Endodermal cell (in vitro differentiated cells): ENCODE measurements around the gene CALCOCO2. TPM values are rescaled to one million over a fixed set of nuclear protein-coding genes. Genes with fewer than 3 reads are reported as not detected.

Source experiments
- DNase-seq: peaks from one replicate; pipeline ENCODE4 v3.0.0-alpha.2; 2017
- H3K27ac ChIP-seq: 2 replicates; pipeline ENCODE4 v1.5.1; 2013; ENCODE audit warnings: mild to moderate bottlenecking, low read depth, low read length, moderate library complexity
- H3K27me3 ChIP-seq: 2 replicates; pipeline ENCODE4 v1.6.1; 2013; ENCODE audit warnings: mild to moderate bottlenecking, low read length, moderate library complexity; ENCODE audit not compliant: insufficient read depth, control insufficient read depth, poor library complexity, severe bottlenecking
- H3K36me3 ChIP-seq: 2 replicates; pipeline ENCODE4 v1.7.0; 2013; ENCODE audit warnings: mild to moderate bottlenecking, low read length, moderate library complexity; ENCODE audit not compliant: control insufficient read depth, insufficient read depth
- H3K4me1 ChIP-seq: one replicate; pipeline ENCODE4 v1.7.0; 2013; ENCODE audit warnings: low read length; ENCODE audit not compliant: control insufficient read depth, insufficient read depth
- H3K4me3 ChIP-seq: 2 replicates; pipeline ENCODE4 v1.5.1; 2013; ENCODE audit warnings: mild to moderate bottlenecking, low read length, moderate library complexity
- H3K9ac ChIP-seq: 2 replicates; pipeline ENCODE4 v1.6.1; 2013; ENCODE audit warnings: mild to moderate bottlenecking, low read length, moderate library complexity; ENCODE audit not compliant: poor library complexity, severe bottlenecking; ENCODE audit errors: extremely low read depth
- H3K9me3 ChIP-seq: 2 replicates; pipeline ENCODE4 v1.6.1; 2013; ENCODE audit warnings: mild to moderate bottlenecking, low read length, moderate library complexity; ENCODE audit not compliant: control insufficient read depth
- H3K27ac Mint-ChIP-seq: 2 replicates; pipeline ENCODE4 v1.8.0; 2020; ENCODE audit warnings: mixed read lengths
- H3K27me3 Mint-ChIP-seq: 2 replicates; pipeline ENCODE4 v1.8.0; 2021; ENCODE audit warnings: mild to moderate bottlenecking, mixed read lengths; ENCODE audit not compliant: insufficient read depth
- H3K36me3 Mint-ChIP-seq: 2 replicates; pipeline ENCODE4 v1.8.0; 2020; ENCODE audit warnings: low read depth, mixed read lengths
- H3K4me1 Mint-ChIP-seq: 2 replicates; pipeline ENCODE4 v1.8.0; 2020; ENCODE audit warnings: mixed read lengths
- H3K4me3 Mint-ChIP-seq: 2 replicates; pipeline ENCODE4 v1.8.0; 2020; ENCODE audit warnings: mild to moderate bottlenecking, moderate library complexity, mixed read lengths
- H3K9me3 Mint-ChIP-seq: 2 replicates; pipeline ENCODE4 v1.8.0; 2020; ENCODE audit warnings: mild to moderate bottlenecking, mixed read lengths
- CTCF ChIP-seq: fragments of 200-600 bp; sonication (generic); conservative IDR thresholded peaks from 2 replicates; pipeline ENCODE4 v1.5.0; 2021; ENCODE audit warnings: antibody characterized with exemption, mild to moderate bottlenecking
- WGBS, 2 experiments: methylation state at CpG; one replicate each; pipeline versions ENCODE4 v1.1.5 to v1.1.7; 2013; ENCODE audit warnings: missing lambda C conversion rate in 2 of 2, mixed read lengths in 1 of 2; ENCODE audit not compliant: insufficient coverage in 1 of 2, insufficient read length in 1 of 2; 5-methylcytosine and 5-hydroxymethylcytosine counted together
- total RNA-seq, 2 donors: library from RNA; stranded (reverse); fragmentation: NEBNext Ultra II Directional in 1 of 2; extraction: Animal tissue kit (Norgen Biotek cat#: 25700) in 1 of 2; gene quantifications; 2 replicates in 1 of 2; 3 replicates in 1 of 2; pipeline ENCODE4 v1.2.1, GENCODE V29; 2021

CALCOCO2 gene
- total RNA-seq, 2 donors from 2014 or later, result 38.4 to 45.2 TPM

GRCh38 chr17:48800626-48801217, 30.1 kb upstream of the CALCOCO2 start:
- Mint-ChIP-seq H3K9me3 (no peaks in the 10 kb centered on the region), H3K4me1 (peaks cover 8% of the 10 kb centered on the region), H3K27ac (no peak overlapping the region), H3K36me3 (no peaks in the 10 kb centered on the region), H3K27me3 (peaks cover 85% of the 10 kb centered on the region), H3K4me3 (no peak overlapping the region)
- no peak overlapping the region for H3K4me3 ChIP-seq
- H3K27ac ChIP-seq, result no peak overlapping the region
- no peak for TF ChIP-seq CTCF
- H3K36me3 ChIP-seq, result no peaks in the 10 kb centered on the region
- H3K9ac ChIP-seq, result no peak overlapping the region
- H3K9me3 ChIP-seq, result no peaks in the 10 kb centered on the region
- WGBS, 2 experiments, result 79 to 88% methylated on average over 2 to 5 of the region's 5 CpGs
- no peak for DNase-seq
- no peaks in the 10 kb centered on the region for H3K4me1 ChIP-seq
- peaks cover 84% of the 10 kb centered on the region for H3K27me3 ChIP-seq

- WGBS, 2 experiments, result 2 to 12% methylated on average over 7 to 9 of the region's 9 CpGs
- no peak overlapping the region for H3K4me3 Mint-ChIP-seq
- no peaks in the 10 kb centered on the region for H3K9me3 ChIP-seq
- no peaks in the 10 kb centered on the region for H3K36me3 ChIP-seq
- H3K4me1 Mint-ChIP-seq, result peaks cover 10% of the 10 kb centered on the region
- no peak overlapping the region for H3K4me3 ChIP-seq
- no peak overlapping the region for H3K27ac Mint-ChIP-seq
- TF ChIP-seq CTCF, result peak; percentile 95
- no peaks in the 10 kb centered on the region for H3K9me3 Mint-ChIP-seq
- peaks cover 70% of the 10 kb centered on the region for H3K27me3 Mint-ChIP-seq
- no peaks in the 10 kb centered on the region for H3K36me3 Mint-ChIP-seq
- peaks cover 5% of the 10 kb centered on the region for H3K4me1 ChIP-seq
- no peak overlapping the region for H3K27ac ChIP-seq
- no peak overlapping the region for H3K9ac ChIP-seq
- peak; percentile 98 for DNase-seq
- H3K27me3 ChIP-seq, result peaks cover 61% of the 10 kb centered on the region
These were observed 25.9 kb upstream of the CALCOCO2 start for GRCh38 chr17:48804936-48805411.

- peaks cover 13% of the 10 kb centered on the region for H3K4me1 Mint-ChIP-seq
- H3K27me3 Mint-ChIP-seq, result peaks cover 45% of the 10 kb centered on the region
These were observed 21.7 kb upstream of the CALCOCO2 start for GRCh38 chr17:48809182-48809581.

More at GRCh38 chr17:48809182-48809581, 21.7 kb upstream of the CALCOCO2 start:
- H3K9me3 ChIP-seq, result no peaks in the 10 kb centered on the region
- no peak overlapping the region for H3K27ac Mint-ChIP-seq
- H3K4me3 Mint-ChIP-seq, result no peak overlapping the region
- no peaks in the 10 kb centered on the region for H3K36me3 ChIP-seq
- WGBS, 2 experiments, result 87 to 92% methylated on average over 4 of the region's 4 CpGs
- no peak for TF ChIP-seq CTCF
- H3K4me3 ChIP-seq, result no peak overlapping the region
- H3K36me3 Mint-ChIP-seq, result no peaks in the 10 kb centered on the region
- H3K27me3 ChIP-seq, result peaks cover 28% of the 10 kb centered on the region
- no peak for DNase-seq
- peaks cover 5% of the 10 kb centered on the region for H3K4me1 ChIP-seq
- H3K9ac ChIP-seq, result no peak overlapping the region
- no peak overlapping the region for H3K27ac ChIP-seq
- no peaks in the 10 kb centered on the region for H3K9me3 Mint-ChIP-seq
